ENCODE data around the gene SNED1.

Gene SNED1

DNA sequence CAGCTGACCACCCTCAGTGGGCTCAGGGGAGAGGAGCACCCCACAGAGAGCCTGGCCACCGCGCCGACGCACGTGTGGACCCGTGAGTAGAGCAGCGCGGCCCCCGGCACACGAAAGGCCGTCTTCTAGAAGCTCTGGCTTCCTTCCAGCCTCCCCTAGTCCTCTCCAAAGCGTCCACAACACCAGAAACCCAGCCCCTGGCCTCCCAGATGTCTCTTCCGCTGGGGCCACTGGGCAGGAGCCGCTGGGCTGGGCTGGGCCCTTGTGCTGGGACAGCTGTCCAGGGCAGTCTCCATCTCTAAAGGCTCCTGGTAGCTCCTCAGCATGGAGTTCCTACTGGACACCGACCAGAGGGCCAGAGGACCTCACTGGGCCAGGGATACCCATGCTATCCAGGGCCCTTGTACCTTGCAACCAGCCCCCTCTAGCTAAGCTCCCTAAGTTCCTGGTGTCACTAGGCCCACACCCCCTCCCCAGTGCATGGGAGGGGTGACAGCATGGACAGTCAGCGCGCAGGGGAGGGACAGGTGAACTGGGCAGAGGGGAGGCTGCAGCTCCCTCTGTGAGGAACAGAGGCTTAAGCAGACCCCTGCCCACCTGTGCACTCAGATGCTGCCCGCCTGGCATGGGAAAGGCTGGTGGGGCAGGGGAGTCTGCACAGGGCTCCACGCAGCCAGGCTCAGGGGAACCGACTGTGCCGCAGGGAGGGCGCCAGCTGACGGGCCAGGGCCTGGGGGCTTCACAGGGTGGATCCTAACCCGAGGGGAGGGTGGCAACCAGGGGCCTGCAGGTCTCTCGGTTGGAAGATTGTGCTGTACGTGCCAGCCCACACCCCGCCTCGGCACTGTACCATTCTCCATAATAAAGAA is 70.8 kb downstream of the SNED1 start:
- DNase-seq = no peak

DNA sequence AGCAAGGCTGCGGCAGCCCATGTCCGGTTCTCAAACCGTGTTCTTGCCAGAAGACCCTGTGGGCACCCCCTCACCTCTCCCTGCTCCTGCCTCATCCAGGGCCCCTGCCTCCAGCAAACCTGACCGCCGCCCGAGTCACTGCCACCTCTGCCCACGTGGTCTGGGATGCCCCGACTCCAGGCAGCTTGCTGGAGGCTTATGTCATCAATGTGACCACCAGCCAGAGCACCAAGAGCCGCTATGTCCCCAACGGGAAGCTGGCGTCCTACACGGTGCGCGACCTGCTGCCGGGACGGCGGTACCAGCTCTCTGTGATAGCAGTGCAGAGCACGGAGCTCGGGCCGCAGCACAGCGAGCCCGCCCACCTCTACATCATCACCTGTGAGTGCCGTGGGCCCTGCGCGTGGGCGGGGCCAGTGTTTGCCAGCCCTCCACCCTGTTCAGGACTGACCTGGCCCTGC is 71.4 kb downstream of the SNED1 start:
- DNase-seq = no peak

DNA sequence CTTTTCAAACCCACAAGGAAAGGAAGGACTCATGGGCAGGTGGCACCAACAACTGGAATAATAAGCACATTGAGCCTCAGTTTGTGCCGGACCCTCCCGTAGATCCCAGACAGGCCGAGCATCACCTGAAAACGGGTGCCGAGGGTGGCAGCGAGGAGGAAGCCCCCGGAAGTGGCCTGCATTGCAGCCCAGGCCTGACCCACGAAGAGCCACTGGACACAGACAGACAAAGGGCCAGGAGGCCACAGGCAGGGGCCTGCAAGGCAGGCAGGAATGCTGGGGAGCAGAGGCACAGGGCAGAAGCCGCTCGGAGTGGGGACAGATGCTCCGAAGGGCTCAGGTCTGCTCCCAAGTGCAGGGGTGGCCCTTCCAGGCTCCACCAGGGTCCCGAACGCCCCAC is 71.9 kb downstream of the SNED1 start:
- DNase-seq = no peak

DNA sequence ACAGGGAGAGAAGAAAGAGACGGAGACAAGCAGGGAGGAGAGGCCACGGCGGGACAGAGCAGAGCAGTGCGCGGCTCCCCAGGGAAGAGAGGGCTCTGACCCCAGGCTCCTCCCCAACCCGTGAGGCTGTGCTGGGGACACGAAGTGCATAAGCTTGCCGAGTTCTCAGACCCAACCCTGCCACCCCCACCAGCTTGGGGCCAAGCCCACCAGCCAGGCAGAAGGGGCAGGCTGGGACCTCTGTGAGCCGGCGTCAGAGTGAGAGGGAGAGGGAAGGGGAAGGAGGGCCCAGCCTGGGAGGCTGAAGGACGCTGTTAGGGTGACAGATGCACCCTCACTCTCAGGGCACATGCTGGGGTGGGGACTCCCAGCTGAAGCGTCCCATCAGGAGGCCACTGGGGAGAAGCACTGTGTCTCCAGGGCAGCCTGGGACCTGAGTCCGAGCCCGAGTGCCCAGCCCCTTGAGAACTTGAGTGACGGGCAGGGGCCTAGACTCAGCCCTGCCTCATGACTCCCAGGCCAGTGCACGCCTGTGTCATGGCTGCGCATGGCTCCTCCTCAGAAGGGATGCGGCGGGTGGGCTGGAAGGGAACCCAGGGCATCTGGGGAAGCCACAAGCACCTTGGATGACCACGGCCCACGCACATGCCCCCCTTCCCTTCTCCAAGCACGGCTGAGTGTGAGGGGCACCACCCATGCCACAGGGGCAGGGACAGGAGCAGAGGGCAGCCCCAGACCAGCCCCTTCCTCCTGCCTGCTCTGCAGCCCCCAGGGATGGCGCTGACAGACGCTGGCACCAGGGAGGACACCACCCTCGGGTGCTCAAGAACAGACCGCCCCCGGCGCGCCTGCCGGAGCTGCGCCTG is 72.6 kb downstream of the SNED1 start:
- DNase-seq = no peak

DNA sequence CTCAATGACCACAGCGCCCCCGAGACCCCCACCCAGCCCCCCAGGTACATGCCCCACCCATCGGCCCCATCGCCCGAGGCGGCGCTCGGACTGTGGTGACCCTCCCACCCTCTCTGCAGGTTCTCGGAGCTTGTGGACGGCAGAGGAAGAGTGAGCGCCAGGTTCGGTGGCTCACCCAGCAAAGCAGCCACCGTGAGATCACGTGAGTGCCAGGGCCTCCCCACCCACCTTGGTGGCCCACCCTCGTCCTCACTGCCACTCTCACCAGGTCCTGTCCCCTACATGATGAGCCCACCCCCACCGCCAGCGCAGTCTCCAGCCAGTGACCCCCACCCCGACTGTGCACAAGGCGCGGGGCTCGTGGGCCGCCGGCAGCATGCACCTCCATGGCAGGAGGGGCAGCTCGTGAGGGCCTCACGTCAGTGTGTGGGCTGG is 73.3 kb downstream of the SNED1 start:
- DNase-seq = no peak

DNA sequence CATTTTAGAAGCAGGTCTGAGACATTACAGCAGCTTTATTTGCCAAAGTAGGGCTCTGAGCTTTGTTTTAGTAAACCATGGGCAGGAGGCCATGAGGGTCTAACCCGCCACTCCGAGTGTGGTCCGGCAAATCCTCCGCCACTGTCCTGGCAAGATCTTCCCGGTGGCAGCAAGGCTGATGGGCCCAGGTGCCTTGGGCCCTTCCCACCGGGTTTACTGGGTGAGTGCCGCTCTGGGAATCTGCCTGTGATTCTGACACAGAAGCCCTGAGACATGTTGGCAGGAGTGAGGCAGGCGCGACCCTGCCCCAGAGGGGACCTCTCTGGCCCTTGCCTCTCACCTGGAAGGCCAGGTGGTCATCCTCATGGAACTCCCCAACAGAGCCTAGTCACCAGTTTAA is 73.7 kb downstream of the SNED1 start:
- no peak for DNase-seq

DNA sequence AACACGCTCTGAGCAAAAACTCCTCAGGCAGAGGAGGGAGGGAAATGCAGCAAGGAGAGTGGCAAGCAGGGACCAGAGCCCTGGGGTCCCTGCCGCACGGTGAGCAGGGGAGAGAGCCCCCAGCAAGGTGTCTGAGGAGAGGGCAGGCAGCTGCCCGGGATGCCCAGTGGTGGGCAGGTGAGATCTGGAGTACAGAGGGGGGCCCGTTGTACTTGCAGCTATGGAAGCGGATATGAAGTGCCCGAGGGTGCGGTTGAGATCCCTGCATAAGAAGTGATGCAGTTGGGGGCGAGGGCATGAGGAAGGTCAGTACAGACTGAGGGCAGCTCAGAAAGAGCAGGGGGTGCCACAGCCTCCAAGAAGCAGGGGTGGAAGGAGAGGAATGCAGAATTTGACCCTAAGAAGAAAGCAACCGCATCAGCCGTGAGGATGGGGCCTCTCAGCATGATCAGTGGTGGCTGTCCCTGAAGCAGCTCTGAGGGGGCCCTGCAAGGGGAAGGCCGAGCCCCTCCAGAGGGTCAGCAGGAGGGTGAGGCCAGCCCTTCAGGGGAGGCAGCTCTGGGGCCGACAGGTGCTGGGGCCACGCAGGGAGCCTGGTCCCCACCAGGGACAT is 74.2 kb downstream of the SNED1 start:
- DNase-seq = no peak

DNA sequence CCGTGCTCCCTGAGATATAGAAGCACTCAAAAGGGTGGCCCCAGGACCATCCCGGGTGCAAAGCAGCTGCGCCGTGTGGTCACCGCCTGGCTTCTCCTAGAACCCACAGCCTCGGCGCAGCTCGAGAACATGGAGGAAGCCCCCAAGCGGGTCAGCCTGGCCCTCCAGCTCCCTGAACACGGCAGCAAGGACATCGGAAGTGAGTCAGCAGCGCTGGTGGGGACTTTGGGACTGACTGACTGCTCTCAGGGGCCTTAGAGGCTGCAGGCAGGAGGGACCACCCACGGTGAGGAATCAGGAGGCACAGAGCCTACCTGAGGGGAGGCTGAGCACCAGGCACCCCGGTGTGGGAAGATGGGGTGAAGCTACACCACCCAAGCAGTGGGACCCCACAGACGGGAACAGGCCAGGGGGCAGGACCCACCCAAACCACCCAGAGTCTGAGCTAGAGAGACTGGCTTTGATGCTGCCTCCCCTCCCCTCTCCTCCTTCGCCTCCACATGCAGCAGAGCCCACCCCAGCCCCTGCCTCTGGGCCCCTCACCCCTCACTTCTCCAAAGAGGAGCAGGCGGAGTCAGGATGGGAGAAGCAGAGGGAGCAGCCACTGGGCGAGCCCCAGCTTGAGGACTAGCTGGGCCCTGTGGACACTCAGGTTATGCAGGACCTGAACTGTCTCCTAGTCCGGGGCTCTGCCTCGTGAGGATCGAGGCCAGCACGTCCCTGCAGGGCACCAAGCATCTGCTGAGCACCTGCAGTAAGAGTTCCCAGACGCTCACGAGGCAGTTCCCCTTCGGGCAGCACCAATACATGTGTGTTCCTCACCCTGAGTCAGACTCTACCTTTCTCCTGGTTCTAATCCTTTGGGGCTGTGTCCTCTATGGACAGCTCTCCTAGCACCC is 75.0 kb downstream of the SNED1 start:
- no peak for DNase-seq

DNA sequence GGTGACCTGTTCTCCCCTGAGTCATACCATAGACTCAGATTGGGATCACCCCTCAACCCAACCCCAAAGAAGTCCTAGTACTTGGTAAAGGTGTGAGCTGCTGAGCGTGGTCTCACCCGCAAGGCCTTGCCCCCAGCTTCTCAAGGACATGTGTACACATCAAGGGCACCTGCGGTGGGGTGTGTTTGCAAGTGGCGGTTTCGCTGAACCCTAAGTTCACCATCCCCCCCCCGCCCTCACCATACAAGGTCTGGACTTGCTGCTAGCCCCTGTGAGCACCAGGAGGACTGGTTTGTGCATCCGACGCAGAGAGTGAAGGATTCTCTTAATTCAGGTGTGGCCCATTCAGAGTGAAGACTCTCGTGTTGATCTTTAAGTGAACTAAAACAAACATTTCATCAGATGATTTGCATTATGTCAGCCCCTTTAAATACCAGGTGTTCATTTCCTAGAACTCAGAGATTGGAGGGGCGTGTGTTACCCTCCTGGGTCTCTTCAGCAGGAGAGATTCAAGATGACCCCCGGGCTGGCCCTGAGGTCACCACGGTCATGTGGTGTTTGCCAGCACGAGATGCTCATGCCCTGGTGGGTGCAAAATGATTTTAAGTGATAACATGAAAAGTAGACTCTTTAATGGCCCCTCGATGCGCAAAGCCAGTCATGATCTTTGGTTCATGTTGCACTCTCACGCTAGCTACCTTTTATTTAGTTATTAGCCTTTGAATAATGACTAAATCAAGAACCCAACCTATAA is 75.8 kb downstream of the SNED1 start:
- DNase-seq = no peak

DNA sequence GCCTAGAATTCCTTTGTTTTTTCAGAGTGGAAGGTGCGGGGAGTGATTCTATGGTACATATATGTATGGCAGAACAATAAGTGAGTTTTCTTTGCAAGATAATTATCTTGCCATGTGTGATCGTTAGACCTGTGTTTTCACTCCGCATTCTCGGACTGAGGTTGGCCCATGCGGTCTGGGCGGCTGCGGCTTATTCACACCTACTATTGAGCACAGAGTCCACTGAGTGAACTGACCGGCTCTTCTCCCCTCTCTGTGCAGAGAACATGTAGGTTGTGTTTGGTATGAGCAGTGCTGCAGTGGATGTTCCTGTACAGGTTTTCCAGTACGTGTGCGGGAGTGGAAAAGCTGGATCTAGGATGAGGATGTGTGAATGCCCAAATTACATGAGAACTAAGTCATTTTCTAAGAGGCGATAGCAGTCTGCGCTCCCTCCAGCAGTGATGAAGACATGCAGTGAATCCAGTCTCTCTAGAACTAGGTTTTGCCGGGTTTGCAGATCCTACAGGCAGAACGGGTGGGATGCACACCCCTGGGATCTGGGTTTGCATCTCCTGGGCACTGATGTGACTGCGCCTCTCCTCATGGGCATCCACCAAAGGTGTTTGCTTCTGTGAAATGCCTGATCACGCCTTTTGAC is 76.6 kb downstream of the SNED1 start:
- no peak for DNase-seq

DNA sequence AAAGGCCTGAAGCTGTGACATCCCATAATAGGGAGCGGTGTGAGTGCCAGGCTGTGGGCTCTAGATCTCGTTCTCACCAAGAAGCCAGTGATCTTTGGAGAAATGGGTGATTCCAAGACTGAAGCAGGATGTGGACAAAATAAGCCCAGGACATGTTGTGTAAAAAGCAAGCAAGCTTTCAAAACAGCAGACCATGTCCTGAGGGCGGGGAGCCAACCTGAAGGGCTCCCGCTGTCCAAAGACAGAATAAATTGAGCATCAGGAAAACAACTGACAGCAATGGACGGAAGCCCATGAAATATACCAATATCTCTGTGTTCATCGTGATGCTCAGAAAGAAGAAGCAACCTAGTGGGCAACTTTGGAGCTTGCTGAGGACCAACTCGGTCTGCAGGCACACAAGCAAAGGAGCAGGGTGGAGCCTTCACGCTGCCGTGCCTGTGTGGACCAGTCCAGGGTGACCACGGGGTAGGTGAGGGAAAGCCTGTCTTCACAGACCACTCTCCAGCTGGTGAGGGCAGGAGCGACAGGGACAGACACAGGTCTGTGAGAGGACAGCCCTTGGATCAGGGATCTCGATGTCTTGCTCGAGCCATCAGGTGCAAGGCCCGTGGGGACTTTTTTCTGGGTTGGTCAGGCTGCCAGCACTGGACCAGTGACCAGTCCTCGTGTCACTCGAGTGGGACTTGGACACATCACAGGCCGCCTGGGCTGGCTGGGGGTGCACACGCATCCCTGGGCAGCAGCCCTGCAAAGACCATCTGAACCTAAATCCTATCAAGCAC is 82.2 kb downstream of the SNED1 start:
- DNase-seq = no peak

DNA sequence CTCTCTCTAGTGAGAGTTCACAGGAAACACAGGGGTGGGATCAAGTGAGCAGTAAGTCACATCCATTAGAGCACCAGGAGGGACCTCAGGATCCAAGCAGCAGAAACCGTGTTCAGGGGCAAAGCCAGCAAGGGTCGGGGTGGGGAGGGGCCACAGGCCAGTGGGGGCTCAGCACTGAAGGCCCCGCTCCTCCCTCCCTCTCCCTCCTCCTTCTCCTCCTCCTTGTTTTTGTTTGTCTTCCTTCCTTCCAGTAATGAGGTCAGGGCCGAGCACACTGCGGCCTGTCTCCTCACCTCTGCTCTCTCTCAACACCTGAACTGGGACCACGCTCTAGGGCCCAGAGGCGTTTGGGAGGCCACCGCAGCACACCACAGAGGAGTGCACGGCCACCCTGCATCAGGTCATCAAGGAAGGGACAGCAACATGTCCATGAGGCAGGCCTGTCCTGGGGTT is 82.8 kb downstream of the SNED1 start:
- DNase-seq = no peak

DNA sequence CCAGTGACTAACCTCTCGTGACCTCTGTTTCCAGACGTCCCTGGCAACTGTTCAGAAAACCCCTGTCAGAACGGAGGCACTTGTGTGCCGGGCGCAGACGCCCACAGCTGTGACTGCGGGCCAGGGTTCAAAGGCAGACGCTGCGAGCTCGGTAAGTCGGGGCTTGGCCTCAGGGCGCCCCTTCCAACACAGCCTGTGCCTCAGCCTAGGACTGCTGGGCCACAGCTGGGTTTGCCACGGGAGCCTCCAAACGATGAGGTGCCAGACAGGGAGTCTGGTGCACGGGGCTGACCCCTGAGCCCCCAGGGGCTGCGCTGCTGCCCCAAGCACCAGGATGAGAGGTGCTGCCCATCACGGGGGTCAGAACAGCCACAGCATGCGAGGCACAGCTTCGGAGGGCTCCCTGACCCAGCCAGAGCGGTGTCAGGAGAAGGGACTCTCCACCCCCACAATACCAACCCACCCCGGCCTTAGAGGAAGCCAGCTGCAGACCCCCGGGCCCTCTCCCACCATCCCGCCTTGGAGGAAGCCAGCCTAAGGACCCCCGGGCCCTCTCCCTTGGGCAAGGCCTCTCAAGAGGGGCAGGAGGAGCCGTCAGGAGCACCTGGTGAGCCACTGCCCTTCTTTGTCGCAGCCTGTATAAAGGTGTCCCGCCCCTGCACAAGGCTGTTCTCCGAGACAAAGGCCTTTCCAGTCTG is 83.4 kb downstream of the SNED1 start:
- DNase-seq = no peak

DNA sequence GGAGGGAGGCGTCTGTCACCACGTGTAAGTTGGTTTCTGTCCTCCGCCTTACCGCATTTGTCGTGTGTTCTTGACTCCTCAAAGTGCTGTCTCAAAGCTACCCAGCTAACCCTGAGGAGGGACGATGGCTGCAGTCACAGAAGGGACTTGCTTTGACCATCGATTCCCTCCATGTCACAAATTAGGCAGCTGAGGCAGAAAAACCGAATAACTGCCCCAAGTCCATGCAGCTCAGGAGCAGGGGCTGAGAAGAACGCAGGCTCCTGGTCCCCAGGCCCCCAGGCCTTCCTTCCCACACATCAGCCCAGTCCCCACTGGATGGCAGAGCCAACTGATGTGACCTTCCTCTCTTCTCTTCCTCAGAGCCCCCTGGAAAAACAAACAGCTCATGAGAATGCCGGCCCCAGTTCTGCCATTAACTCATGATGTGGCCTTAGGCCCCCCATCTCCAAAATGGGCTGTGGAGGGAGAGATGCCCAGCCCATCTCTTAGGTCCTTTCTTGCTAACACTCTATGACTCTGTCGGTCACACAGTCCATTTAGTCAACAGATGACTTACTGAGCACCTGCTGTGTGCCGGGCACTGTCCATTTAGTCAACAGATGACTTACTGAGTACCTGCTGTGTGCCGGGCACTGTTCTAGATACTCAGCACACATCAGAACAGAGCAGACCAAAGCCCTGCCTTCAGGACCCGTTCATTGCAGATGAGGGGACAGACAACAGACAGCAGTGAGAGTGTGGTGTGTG is 84.1 kb downstream of the SNED1 start:
- no peak for DNase-seq

DNA sequence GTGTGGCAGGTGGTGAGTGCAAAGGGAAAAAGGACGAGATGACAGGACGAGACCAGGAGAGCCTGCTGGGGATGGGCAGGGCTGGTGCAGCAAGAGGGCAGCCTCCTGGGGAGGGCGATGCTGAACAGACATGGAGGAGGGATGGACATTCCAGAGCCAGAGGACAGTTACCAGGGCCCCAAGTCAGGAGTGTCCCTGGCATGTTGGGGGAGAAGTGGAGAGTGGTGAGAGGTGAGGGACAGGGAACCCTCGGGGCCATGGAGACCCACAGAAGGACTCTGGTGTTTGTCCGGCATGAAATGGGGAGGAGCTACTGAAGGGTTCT is 84.6 kb downstream of the SNED1 start:
- no peak for DNase-seq

DNA sequence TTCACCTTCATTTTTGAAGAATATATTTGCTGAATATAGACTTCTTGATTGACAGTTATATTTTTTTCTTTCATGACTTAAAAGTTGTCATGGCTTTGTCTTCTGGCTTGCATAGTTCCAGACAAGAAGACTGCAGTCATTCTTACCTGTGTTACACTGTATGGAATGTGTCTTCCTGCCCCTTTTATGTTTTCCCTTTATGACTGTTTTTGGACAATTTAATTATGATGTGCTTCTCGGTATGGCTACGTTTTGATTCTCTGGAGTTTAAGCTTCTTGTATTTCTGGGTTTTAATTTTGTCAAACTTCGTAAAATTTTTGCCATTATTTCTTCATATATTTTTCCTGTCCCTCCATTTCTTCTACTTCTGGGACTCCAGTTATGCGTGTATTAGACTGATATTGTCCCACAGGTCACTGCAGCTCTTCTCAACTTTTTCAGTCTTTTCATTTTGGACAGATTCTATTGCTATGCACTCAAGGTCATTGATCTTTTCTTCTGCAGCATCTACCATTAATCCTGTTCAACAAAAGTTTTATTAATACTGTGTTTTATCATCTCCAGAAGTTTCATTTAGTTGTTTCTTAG is 86.5 kb downstream of the SNED1 start:
- DNase-seq = no peak

DNA sequence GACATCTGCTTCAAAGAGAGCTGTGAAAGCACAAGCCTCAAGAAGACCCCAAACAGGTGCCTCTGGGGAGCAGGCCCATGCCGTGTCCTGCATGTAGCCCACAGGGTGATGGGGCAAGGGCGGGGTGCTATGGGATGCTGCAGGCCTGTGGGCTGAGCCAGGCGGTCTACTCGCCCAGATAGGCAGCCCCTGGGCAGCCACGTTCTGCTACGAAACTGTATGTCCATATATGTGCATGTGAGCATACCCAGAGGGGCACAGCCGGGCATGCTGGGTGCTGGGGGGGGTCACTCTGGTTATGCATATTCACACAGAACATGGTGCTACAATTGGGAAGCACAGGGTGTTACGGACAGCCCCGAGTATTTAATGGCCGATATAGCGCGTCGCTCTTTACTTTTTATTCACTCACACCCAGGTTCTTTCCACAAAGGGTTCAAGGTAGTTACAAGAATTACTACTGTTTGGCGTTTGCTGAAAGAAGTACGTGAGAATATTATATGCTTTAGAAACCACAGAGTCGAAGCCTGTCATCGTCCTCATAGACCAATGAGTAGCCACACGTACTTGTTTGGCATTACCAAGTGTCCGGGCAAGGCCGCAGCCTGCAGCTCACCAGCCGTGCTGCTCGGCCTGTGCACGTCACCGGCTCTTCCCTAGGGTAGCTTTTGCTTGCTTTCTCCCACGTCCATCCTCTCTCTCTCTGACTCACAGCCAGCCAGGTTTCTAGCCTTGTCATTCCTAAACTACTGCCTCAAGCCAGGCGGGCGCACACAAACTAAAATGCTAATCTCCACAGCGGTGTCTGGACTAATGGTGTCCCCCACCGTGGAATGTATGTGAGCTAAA is 89.2 kb downstream of the SNED1 start:
- DNase-seq = no peak

DNA sequence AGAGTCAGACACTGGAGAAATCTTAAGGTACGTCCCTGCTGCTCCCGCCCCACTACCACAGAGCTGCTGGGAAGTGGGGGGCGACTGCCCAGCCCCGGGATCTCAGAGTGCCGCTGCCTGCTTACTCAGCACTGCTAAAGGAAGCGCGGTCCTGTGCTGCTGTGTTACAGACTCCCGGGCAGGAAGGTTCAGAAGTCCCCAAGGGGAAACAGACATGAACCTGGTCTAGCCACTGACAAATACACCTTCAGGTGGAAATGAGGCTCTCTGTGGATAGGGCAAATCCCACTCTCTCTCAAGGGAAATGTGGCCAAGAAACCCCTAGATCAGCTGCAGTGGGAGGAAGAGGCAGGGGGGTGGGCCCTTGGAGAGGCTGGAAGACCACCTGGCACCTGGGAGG is 90.0 kb downstream of the SNED1 start:
- no peak for DNase-seq
